Right kidney (tissue), 1 donor: Measurements from ENCODE around the gene UBAP2.
A peak's percentile ranks its signal among the peaks of the same experiment; 100 is the strongest.
"Not testable (repeated sequence)": the region's sequence is repeated elsewhere in the genome, so short reads cannot be mapped to it uniquely, and the experiment has no call there.

Source experiments
- DNase-seq: peaks from one replicate; pipeline ENCODE4 v3.0.0-alpha.2; 2016

The UBAP2 gene

DNA sequence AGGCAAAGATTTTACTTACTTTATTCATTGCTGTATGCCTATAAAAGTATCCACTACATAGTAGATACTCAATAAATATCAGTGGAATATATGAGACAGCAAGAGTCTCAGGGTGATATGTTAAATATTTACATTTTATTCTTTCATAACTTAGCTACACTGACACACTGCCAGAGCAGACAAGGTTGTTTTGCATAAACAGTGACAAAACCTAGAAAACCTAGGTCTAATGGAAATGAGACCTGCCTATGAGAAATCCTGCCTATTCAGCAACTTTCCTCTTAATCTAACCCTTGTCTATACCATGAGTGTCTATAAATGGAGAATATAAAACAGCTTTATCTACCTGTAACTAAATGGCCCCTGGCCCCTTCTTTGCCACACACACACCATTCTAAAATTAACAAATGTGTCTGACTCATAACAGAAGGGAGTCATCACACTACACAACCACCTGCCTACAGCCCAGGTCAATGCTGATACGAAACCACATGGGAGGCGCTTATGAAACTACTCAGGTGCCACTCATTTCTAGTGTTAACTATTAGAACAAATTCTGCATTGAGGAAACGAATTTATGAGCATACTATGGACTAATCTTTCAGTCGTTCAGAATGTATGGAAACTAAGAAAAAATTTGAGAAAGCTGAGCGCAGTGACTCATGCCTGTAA lies 60.3 kb downstream of the UBAP2 start:
- no peak for DNase-seq

DNA sequence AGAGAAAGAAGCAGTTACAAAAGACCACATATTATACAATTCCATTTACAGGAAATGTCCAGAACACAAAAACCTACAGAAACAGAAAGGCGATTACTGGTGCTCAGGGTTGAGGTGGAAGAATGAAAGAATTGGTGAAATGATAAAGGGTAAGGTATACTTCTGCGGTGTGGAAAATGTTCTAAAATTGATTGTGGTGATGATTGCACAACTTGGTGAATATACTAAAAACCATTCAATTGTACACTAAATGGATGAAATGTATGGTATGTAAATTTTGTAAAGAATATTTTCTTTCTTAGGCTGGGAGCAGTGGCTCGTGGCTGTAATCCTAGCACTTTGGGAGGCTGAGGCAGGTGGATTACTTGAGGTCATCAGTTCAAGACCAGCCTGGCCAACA lies 72.3 kb downstream of the UBAP2 start:
- DNase-seq: no peak

- no peak for DNase-seq
Observed at GRCh38 chr9:33972698-33973097, 76.0 kb downstream of the UBAP2 start.

DNA sequence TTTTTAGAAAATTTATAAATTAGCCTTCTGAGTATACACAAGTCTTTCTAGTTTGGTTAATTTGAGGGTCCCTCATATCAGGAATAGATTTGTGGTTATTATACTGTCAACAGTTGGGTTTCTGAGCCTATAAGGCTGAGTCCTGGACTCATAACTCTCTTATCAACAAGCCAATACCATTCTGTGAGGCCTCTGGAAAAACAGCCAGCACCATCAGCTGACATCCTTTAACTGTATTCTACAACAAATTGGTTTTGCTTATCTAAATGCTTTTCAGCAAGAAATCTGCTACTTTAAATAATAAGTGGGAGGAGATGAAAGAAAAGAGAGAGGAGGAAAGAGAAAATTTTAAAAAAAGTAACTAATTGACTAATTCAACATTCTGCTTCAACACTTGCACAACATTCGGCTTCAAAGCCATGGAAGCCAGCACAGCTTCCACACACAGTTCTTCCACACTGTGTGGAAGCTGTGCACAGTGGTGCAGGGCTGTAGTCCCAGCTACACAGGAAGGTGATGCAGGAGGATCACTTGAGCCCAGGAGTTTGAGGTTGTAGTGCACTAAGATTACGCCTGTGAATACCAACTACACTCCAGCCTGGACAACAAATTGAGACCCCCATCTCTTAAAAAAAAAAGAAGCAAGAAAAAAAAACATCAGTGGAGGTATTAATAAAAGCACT lies 84.5 kb downstream of the UBAP2 start:
- no peak for DNase-seq

DNA sequence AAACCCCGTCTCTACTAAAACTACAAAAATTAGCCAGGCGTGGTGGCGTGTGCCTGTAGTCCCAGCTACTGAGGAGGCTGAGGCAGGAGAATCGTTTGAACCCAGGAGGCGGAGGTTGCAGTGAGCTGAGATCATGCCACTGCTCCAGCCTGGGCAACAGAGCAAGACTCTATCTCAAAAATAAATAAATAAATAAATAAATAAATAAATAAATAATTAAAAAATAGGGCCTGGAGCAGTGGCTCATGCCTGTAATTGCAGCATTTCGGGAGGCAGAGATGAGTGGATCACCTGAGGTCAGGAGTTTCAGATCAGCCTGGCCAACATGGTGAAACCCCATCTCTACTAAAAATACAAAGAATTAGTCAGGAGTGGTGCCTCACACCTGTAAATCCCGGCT lies 86.2 kb downstream of the UBAP2 start:
- DNase-seq: not testable (repeated sequence)

- DNase-seq: no peak
Observed at GRCh38 chr9:33959725-33960124, 89.0 kb downstream of the UBAP2 start.

GRCh38 chr9:33956544-33956943 lies 92.1 kb downstream of the UBAP2 start:
- no peak for DNase-seq

DNA sequence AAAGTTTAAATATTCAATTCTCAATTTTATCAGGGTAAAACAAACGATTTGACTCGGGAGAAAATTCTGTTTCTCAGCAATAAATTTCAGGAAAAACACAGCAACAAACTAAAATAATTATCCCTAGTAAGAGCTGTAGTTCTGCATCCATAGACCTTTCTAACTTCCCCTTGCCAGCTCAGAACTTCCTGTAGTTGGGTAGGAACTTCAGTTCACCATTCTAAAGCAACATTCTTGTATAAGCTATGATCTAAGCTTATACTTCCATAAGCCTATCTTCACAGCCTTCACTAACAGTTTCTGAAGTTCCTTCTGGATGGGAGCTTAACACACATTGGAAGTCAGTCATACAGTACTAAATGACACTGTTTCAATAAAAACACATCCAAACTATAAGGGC lies 96.6 kb downstream of the UBAP2 start:
- DNase-seq: no peak

GRCh38 chr9:33950371-33950770 lies 98.3 kb downstream of the UBAP2 start:
- no peak for DNase-seq

DNA sequence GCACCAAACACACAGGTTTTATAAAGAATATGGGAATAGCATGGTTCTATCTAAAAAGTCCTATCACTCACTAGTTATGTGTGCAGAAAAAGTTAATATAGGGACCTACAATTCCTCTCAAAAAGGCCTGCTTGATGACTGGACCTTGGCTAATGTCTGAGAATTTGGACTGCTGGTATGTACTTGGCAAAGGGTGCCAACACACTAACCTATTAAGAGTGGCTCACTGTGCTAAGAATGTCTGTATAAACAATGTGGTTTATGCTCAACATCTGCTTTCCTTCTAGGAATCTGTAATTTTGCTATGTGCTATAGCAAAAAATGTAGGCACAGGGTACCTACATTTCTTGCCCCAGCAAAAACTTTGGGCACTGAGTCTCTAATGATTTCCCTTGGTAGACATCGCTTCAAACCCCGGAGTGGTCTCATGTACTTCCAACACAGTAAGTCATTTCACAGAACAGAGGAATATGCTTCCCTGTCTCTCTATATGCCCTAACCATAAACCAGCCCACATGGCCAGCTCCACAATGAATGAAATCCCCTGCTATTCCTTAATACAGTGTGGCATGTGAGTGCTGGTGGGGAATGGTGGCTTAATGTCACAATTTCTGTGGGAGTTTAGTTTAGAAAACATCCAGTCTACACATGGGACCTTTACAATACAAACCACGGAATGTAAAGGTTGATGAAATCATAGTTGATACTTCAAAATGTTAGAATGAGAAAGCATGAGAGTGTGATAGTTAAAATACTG lies 101.7 kb downstream of the UBAP2 start:
- no peak for DNase-seq

GRCh38 chr9:33943389-33943788 lies 105.3 kb downstream of the UBAP2 start:
- no peak for DNase-seq

- DNase-seq: no peak
Observed at GRCh38 chr9:33942471-33943083, 106.1 kb downstream of the UBAP2 start.

GRCh38 chr9:33939924-33940874 lies 108.5 kb downstream of the UBAP2 start:
- DNase-seq: no peak

GRCh38 chr9:33934188-33934878 lies 114.4 kb downstream of the UBAP2 start:
- no peak for DNase-seq

- no peak for DNase-seq
Observed at GRCh38 chr9:33932078-33932807, 116.4 kb downstream of the UBAP2 start.

DNA sequence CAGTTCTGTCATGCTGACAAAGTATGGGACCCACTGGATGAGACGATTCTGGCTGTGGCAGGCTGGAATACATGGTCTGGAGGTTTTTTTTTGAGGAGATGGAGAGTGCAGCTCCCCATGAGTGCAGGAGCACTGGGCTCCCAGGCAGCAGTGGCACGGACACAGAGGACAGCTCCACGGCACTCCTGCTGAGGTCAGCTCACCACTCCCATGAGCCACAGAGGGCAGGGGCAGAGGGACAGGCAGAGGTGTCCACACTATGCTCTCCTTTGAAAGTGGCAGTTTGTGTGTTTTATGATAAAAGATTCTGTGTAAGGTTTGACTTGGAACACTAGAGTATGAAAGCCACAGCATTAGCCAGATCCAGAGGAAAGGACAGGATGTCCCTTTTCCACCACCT lies 117.4 kb downstream of the UBAP2 start:
- no peak for DNase-seq

- no peak for DNase-seq
Observed at GRCh38 chr9:33927694-33928093, 121.0 kb downstream of the UBAP2 start.

- DNase-seq: no peak
Observed at GRCh38 chr9:33926746-33927485, 121.8 kb downstream of the UBAP2 start.

- peak; percentile 38 for DNase-seq
Observed at GRCh38 chr9:33924978-33925797, 123.5 kb downstream of the UBAP2 start.
